HepG2 (cell line): ENCODE results near the gene ZNF627. TPM values are rescaled to one million over a fixed set of nuclear protein-coding genes. Genes with fewer than 3 reads are reported as not detected.

Source experiments
- CHCHD3 ChIP-seq: sonication (generic); formaldehyde crosslinking; IDR thresholded peaks from 2 replicates; pipeline ENCODE4 v1.8.0; 2022; ENCODE audit warnings: mild to moderate bottlenecking, missing genetic modification reagents, moderate library complexity
- HDAC1 ChIP-seq: sonication (generic); formaldehyde crosslinking; IDR thresholded peaks from 2 replicates; pipeline ENCODE4 v1.5.1; 2020; ENCODE audit warnings: mild to moderate bottlenecking, missing genetic modification reagents
- KLF15 ChIP-seq: sonication (generic); formaldehyde crosslinking; IDR thresholded peaks from 2 replicates; pipeline ENCODE4 v1.8.1; 2023; ENCODE audit warnings: borderline replicate concordance, mild to moderate bottlenecking, inconsistent platforms, missing genetic modification reagents, mixed read lengths
- NFAT5 ChIP-seq: sonication (generic); formaldehyde crosslinking; IDR thresholded peaks from 2 replicates; pipeline ENCODE4 v1.4.0; 2020; ENCODE audit warnings: missing genetic modification reagents
- PBX3 ChIP-seq: sonication (generic); formaldehyde crosslinking; IDR thresholded peaks from 2 replicates; pipeline ENCODE4 v1.8.1; 2023; ENCODE audit warnings: missing genetic modification reagents, inconsistent platforms, borderline replicate concordance
- PLSCR1 ChIP-seq: sonication (generic); formaldehyde crosslinking; IDR thresholded peaks from 2 replicates; pipeline ENCODE4 v1.5.0; 2020; ENCODE audit warnings: missing genetic modification reagents, mild to moderate bottlenecking, borderline replicate concordance
- ZFP37 ChIP-seq: sonication (generic); formaldehyde crosslinking; IDR thresholded peaks from 2 replicates; pipeline ENCODE4 v1.4.0; 2020; ENCODE audit warnings: missing genetic modification reagents, borderline replicate concordance
- ZNF180 ChIP-seq: sonication (generic); formaldehyde crosslinking; IDR thresholded peaks from 2 replicates; pipeline ENCODE4 v1.4.0; 2020; ENCODE audit warnings: low read depth, missing genetic modification reagents, borderline replicate concordance
- ZNF230 ChIP-seq: sonication (generic); formaldehyde crosslinking; IDR thresholded peaks from 2 replicates; pipeline ENCODE4 v1.4.0; 2020; ENCODE audit warnings: mild to moderate bottlenecking, missing genetic modification reagents
- ZNF251 ChIP-seq: sonication (generic); formaldehyde crosslinking; IDR thresholded peaks from 2 replicates; pipeline ENCODE4 v1.9.0; 2021; ENCODE audit warnings: mild to moderate bottlenecking, missing genetic modification reagents
- ZNF367 ChIP-seq: sonication (generic); formaldehyde crosslinking; IDR thresholded peaks from 2 replicates; pipeline ENCODE4 v1.4.0; 2020; ENCODE audit warnings: missing genetic modification reagents, borderline replicate concordance
- ZNF432 ChIP-seq: sonication (generic); formaldehyde crosslinking; IDR thresholded peaks from 2 replicates; pipeline ENCODE4 v1.5.0; 2020; ENCODE audit warnings: missing genetic modification reagents, mild to moderate bottlenecking, borderline replicate concordance
- ZNF460 ChIP-seq: sonication (generic); formaldehyde crosslinking; IDR thresholded peaks from 2 replicates; pipeline ENCODE4 v1.5.1; 2020; ENCODE audit warnings: missing genetic modification reagents, mild to moderate bottlenecking, borderline replicate concordance
- ZNF713 ChIP-seq: sonication (generic); formaldehyde crosslinking; IDR thresholded peaks from 2 replicates; pipeline ENCODE4 v1.4.0; 2020; ENCODE audit warnings: mild to moderate bottlenecking, missing genetic modification reagents
- ZNF768 ChIP-seq: sonication (generic); formaldehyde crosslinking; IDR thresholded peaks from 2 replicates; pipeline ENCODE4 v1.4.0; 2020; ENCODE audit warnings: missing genetic modification reagents
- ZSCAN29 ChIP-seq: sonication (generic); formaldehyde crosslinking; conservative IDR thresholded peaks from 2 replicates; pipeline ENCODE4 v1.4.0; 2020; ENCODE audit warnings: mild to moderate bottlenecking, missing genetic modification reagents
- polyA plus RNA-seq, 8 experiments: library from polyadenylated mRNA; depleted of rRNA in 3 of 8; stranded (reverse) in 7 of 8; unstranded in 1 of 8; fragments of >200 nt; fragmentation: Illumina TruSeq in 4 of 8; extraction: Trizol in 4 of 8; gene quantifications; 2 replicates each; pipeline versions ENCODE4 v1.2.1 to v1.2.3, GENCODE V29; 2011 to 2016; ENCODE audit warnings: low read depth in 4 of 8, missing spikeins in 1 of 8, mixed read lengths in 1 of 8; ENCODE audit not compliant: insufficient read depth in 1 of 8
- total RNA-seq, 5 experiments: library from RNA; depleted of rRNA; stranded (reverse); fragments of >200 nt; fragmentation: Illumina TruSeq; extraction: Trizol; gene quantifications; 2 replicates each; pipeline ENCODE4 v1.2.3, GENCODE V29; 2016; ENCODE audit warnings: low read depth in 1 of 5
- TF ChIP-seq, protein P1 (sequence below), 2 experiments: IDR thresholded peaks; 2 replicates each; pipeline ENCODE4 v1.6.1; 2011 to 2012; ENCODE audit warnings: low read length in 2 of 2, borderline replicate concordance in 1 of 2, low read depth in 1 of 2, mild to moderate bottlenecking in 1 of 2, moderate library complexity in 1 of 2

ZNF627 gene
- total and polyA plus RNA-seq, 2 of the 13 experiments (the other 11 are each of a cell fraction or from before 2014, with no cell fraction given) = 4.2 to 12.7 TPM

- 0 out of 2 replicates have a peak, but pooled peaks have one; percentile 20 for TF ChIP-seq ZSCAN29 (CRISPR knock-in tag)
- TF ChIP-seq ZNF367 (CRISPR knock-in tag) = no peak
- TF ChIP-seq NFAT5 (CRISPR knock-in tag) = no peak
- no peak for TF ChIP-seq ZNF768 (CRISPR knock-in tag)
- peak; percentile 66; the same call in 1 of the 2 replicates for TF ChIP-seq CHCHD3
- TF ChIP-seq ZNF230 (CRISPR knock-in tag) = peak; percentile 73; the same call in 1 of the 2 replicates
- TF ChIP-seq ZNF180 (CRISPR knock-in tag) = no peak
- TF ChIP-seq ZNF432 (CRISPR knock-in tag) = no peak
- TF ChIP-seq ZNF713 (CRISPR knock-in tag) = no peak
- no peak for TF ChIP-seq ZFP37 (CRISPR knock-in tag)
- no peak for TF ChIP-seq ZNF251 (CRISPR knock-in tag)
- TF ChIP-seq PLSCR1 = no peak
- TF ChIP-seq HDAC1 (CRISPR knock-in tag) = peak; percentile 92
- no peak for TF ChIP-seq KLF15 (CRISPR knock-in tag)
- TF ChIP-seq ZNF460 (CRISPR knock-in tag) = no peak
- TF ChIP-seq, protein P1, sequence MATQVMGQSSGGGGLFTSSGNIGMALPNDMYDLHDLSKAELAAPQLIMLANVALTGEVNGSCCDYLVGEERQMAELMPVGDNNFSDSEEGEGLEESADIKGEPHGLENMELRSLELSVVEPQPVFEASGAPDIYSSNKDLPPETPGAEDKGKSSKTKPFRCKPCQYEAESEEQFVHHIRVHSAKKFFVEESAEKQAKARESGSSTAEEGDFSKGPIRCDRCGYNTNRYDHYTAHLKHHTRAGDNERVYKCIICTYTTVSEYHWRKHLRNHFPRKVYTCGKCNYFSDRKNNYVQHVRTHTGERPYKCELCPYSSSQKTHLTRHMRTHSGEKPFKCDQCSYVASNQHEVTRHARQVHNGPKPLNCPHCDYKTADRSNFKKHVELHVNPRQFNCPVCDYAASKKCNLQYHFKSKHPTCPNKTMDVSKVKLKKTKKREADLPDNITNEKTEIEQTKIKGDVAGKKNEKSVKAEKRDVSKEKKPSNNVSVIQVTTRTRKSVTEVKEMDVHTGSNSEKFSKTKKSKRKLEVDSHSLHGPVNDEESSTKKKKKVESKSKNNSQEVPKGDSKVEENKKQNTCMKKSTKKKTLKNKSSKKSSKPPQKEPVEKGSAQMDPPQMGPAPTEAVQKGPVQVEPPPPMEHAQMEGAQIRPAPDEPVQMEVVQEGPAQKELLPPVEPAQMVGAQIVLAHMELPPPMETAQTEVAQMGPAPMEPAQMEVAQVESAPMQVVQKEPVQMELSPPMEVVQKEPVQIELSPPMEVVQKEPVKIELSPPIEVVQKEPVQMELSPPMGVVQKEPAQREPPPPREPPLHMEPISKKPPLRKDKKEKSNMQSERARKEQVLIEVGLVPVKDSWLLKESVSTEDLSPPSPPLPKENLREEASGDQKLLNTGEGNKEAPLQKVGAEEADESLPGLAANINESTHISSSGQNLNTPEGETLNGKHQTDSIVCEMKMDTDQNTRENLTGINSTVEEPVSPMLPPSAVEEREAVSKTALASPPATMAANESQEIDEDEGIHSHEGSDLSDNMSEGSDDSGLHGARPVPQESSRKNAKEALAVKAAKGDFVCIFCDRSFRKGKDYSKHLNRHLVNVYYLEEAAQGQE (IDR thresholded peaks at IDR 0.05; ENCODE audit: borderline replicate concordance in 1 of 2, low read depth in 1 of 2, low read length in 2 of 2) = no peak
- TF ChIP-seq PBX3 (CRISPR knock-in tag) = no peak
Measured at GRCh38 chr19:11639602-11640471, 42.6 kb downstream of the ZNF627 start (continued).
